ENCODE data around the gene ELP6.

The ELP6 gene

GRCh38 chr3:47513125-47513929, at the start of gene ELP6:
ELP6 (minus strand) TSS chr3:47513712; CDS start chr3:47513590, 122 bp downstream.
- peak; percentile 99 for DNase-seq

- no peak for DNase-seq
These were observed 42.8 kb upstream of the ELP6 start for GRCh38 chr3:47556351-47556750.

GRCh38 chr3:47554335-47554734, 40.8 kb upstream of the ELP6 start:
- DNase-seq, result no peak

- no peak for DNase-seq
These were observed 39.9 kb upstream of the ELP6 start for GRCh38 chr3:47553407-47553806.

GRCh38 chr3:47542471-47543173, 29.1 kb upstream of the ELP6 start:
- DNase-seq, result no peak

GRCh38 chr3:47541583-47542108, 28.1 kb upstream of the ELP6 start:
- DNase-seq, result no peak

- DNase-seq, result no peak
These were observed 26.8 kb upstream of the ELP6 start for GRCh38 chr3:47540281-47540680.

- no peak for DNase-seq
These were observed 23.5 kb upstream of the ELP6 start for GRCh38 chr3:47536967-47537366.

- no peak for DNase-seq
These were observed 22.8 kb upstream of the ELP6 start for GRCh38 chr3:47536221-47536891.

- DNase-seq, result no peak
These were observed 20.5 kb upstream of the ELP6 start for GRCh38 chr3:47533996-47534454.

- DNase-seq, result no peak
These were observed 20.0 kb upstream of the ELP6 start for GRCh38 chr3:47533481-47533880.

- DNase-seq, result no peak
These were observed 14.6 kb upstream of the ELP6 start for GRCh38 chr3:47527952-47528725.

GRCh38 chr3:47525617-47526016, 12.1 kb upstream of the ELP6 start:
- no peak for DNase-seq

- DNase-seq, result no peak
These were observed 10.0 kb upstream of the ELP6 start for GRCh38 chr3:47523310-47524073.

GRCh38 chr3:47522082-47522987, 8.8 kb upstream of the ELP6 start:
- peak; percentile 81 for DNase-seq

GRCh38 chr3:47520756-47521155, 7.2 kb upstream of the ELP6 start:
- DNase-seq, result no peak

- DNase-seq, result no peak
These were observed 4.4 kb upstream of the ELP6 start for GRCh38 chr3:47517937-47518336.

- no peak for DNase-seq
These were observed 2.4 kb upstream of the ELP6 start for GRCh38 chr3:47515864-47516319.

GRCh38 chr3:47515100-47515499, 1.6 kb upstream of the ELP6 start:
- no peak for DNase-seq

- DNase-seq, result no peak
These were observed 942 bp downstream of the ELP6 start for GRCh38 chr3:47512416-47513124.
